Activated B cell treated with CpG ODN at 0.5 μM for 24 hours (primary cell): ENCODE results near the gene CHST15. TPM values are rescaled to one million over a fixed set of nuclear protein-coding genes. Genes with fewer than 3 reads are reported as not detected.
A peak's percentile ranks its signal among the peaks of the same experiment; 100 is the strongest.

Experiments
- ATAC-seq: fragments of 200-7000 bp; cut with Tn5 transposase; one replicate; pipeline ENCODE4 v1.10.0; 2021; ENCODE audit warnings: low read depth, mild to moderate bottlenecking, moderate library complexity
- CTCF ChIA-PET: fragments of 350-600 bp; sonication (Branson Sonifier 250); formaldehyde crosslinking; loops from one replicate; lab custom pipeline; 2021; ENCODE audit warnings: antibody characterized with exemption; lab: Charles Lee
- POLR2A ChIA-PET: fragments of 350-600 bp; sonication (Branson Sonifier 250); formaldehyde crosslinking; loops from one replicate; lab custom pipeline; 2021; ENCODE audit warnings: antibody characterized with exemption; lab: Charles Lee
- DNase-seq: peaks from one replicate; pipeline ENCODE4 v3.0.0; 2022
- H3K27ac Mint-ChIP-seq: one replicate; pipeline ENCODE4 v1.8.0; 2020; ENCODE audit warnings: mixed read lengths
- H3K27me3 Mint-ChIP-seq: one replicate; pipeline ENCODE4 v1.8.0; 2021; ENCODE audit warnings: mixed read lengths
- H3K36me3 Mint-ChIP-seq: one replicate; pipeline ENCODE4 v1.8.0; 2021; ENCODE audit warnings: low read depth, mixed read lengths
- H3K4me1 Mint-ChIP-seq: one replicate; pipeline ENCODE4 v1.8.0; 2021; ENCODE audit warnings: mixed read lengths
- H3K4me3 Mint-ChIP-seq: one replicate; pipeline ENCODE4 v1.8.0; 2020; ENCODE audit warnings: mild to moderate bottlenecking, mixed read lengths
- H3K9me3 Mint-ChIP-seq: one replicate; pipeline ENCODE4 v1.8.0; 2020; ENCODE audit warnings: mixed read lengths
- CTCF ChIP-seq: fragments of 200-600 bp; IDR thresholded peaks from one replicate; pipeline ENCODE4 v1.8.0; 2022; ENCODE audit warnings: antibody characterized with exemption, mild to moderate bottlenecking
- intact Hi-C: fragments of 100-400 bp; cut with micrococcal nuclease; formaldehyde crosslinking; loops from one replicate; pipeline ENCODE4 v1.15.1; 2024
- total RNA-seq: library from RNA; stranded (reverse); gene quantifications from 2 replicates; pipeline ENCODE4 v1.2.3, GENCODE V29; 2022

Gene CHST15
- total RNA-seq, 1 donor from 2014 or later, result 13.8 TPM

- ATAC-seq (peak; percentile 54), DNase-seq (no peak)
- TF ChIP-seq CTCF, result no peak
- POLR2A ChIA-PET, result interaction anchor here (0.7 to 1.8 kb wide), 5 partner anchors 17 to 232 kb away, joined by 3 to 5 read pairs (median 4); no protein-coding TSS in a partner anchor
- no peaks in the 10 kb centered on the region for H3K36me3 Mint-ChIP-seq
- H3K4me1 Mint-ChIP-seq, result peaks cover 87% of the 10 kb centered on the region
- peak overlapping the region; percentile 15 for H3K4me3 Mint-ChIP-seq
- CTCF ChIA-PET, result interaction anchor here (1.0 kb wide), 1 partner anchor 77 kb away, joined by 4 read pairs; no protein-coding TSS in a partner anchor
- H3K27me3 Mint-ChIP-seq, result no peaks in the 10 kb centered on the region
- H3K9me3 Mint-ChIP-seq, result no peaks in the 10 kb centered on the region
- H3K27ac Mint-ChIP-seq, result no peak overlapping the region
- intact Hi-C loops, result no loop called here
These were observed 21.3 kb downstream of the CHST15 start for GRCh38 chr10:124072106-124072505.

- H3K4me1 Mint-ChIP-seq, result peaks cover 90% of the 10 kb centered on the region
- CTCF ChIA-PET, result interaction anchor here (1.0 kb wide), 1 partner anchor 77 kb away, joined by 4 read pairs; no protein-coding TSS in a partner anchor
- H3K9me3 Mint-ChIP-seq, result no peaks in the 10 kb centered on the region
- intact Hi-C loops, result no loop called here
- POLR2A ChIA-PET, result interaction anchor here (1.1 to 1.2 kb wide), 2 partner anchors 35 to 155 kb away, joined by 4 to 5 read pairs; no protein-coding TSS in a partner anchor
- TF ChIP-seq CTCF, result no peak
- ATAC-seq, result no peak
- H3K36me3 Mint-ChIP-seq, result no peaks in the 10 kb centered on the region
- no peak overlapping the region for H3K27ac Mint-ChIP-seq
- H3K27me3 Mint-ChIP-seq, result no peaks in the 10 kb centered on the region
- DNase-seq, result no peak
- no peak overlapping the region for H3K4me3 Mint-ChIP-seq
These were observed 22.3 kb downstream of the CHST15 start for GRCh38 chr10:124071141-124071540.

GRCh38 chr10:124070666-124071065 lies 22.7 kb downstream of the CHST15 start:
- Mint-ChIP-seq H3K4me1 (peaks cover 91% of the 10 kb centered on the region), H3K27ac (no peak overlapping the region), H3K27me3 (no peaks in the 10 kb centered on the region), H3K36me3 (no peaks in the 10 kb centered on the region), H3K4me3 (no peak overlapping the region), H3K9me3 (no peaks in the 10 kb centered on the region)
- ATAC-seq, result no peak
- intact Hi-C loops, result no loop called here
- TF ChIP-seq CTCF, result no peak
- DNase-seq, result no peak
- ChIA-PET CTCF (no interaction called here), POLR2A (no interaction called here)

GRCh38 chr10:124069341-124070264 lies 23.8 kb downstream of the CHST15 start:
- H3K4me3 Mint-ChIP-seq, result no peak overlapping the region
- intact Hi-C loops, result no loop called here
- ATAC-seq (no peak), DNase-seq (no peak)
- no peaks in the 10 kb centered on the region for H3K27me3 Mint-ChIP-seq
- H3K27ac Mint-ChIP-seq, result no peak overlapping the region
- H3K36me3 Mint-ChIP-seq, result no peaks in the 10 kb centered on the region
- H3K4me1 Mint-ChIP-seq, result peaks cover 91% of the 10 kb centered on the region
- ChIA-PET CTCF (no interaction called here), POLR2A (no interaction called here)
- TF ChIP-seq CTCF, result no peak
- no peaks in the 10 kb centered on the region for H3K9me3 Mint-ChIP-seq

GRCh38 chr10:124068929-124069328 lies 24.5 kb downstream of the CHST15 start:
- no peak for TF ChIP-seq CTCF
- no peaks in the 10 kb centered on the region for H3K27me3 Mint-ChIP-seq
- no peak overlapping the region for H3K27ac Mint-ChIP-seq
- intact Hi-C loops, result no loop called here
- ChIA-PET POLR2A (no interaction called here), CTCF (no interaction called here)
- no peaks in the 10 kb centered on the region for H3K36me3 Mint-ChIP-seq
- DNase-seq, result no peak
- peaks cover 91% of the 10 kb centered on the region for H3K4me1 Mint-ChIP-seq
- H3K4me3 Mint-ChIP-seq, result no peak overlapping the region
- no peak for ATAC-seq
- no peaks in the 10 kb centered on the region for H3K9me3 Mint-ChIP-seq
